A673 (cell line): ENCODE data around the gene FAM131C. TPM values are rescaled to one million over a fixed set of nuclear protein-coding genes. Genes with fewer than 3 reads are reported as not detected.
A peak's percentile ranks its signal among the peaks of the same experiment; 100 is the strongest.
"Not testable (repeated sequence)": the region's sequence is repeated elsewhere in the genome, so short reads cannot be mapped to it uniquely, and the experiment has no call there.

Experiments
- BruUV-seq: library from RNA; stranded (reverse); fragments of 400-500 nt; replicated peaks from 2 replicates; lab custom pipeline; 2021; lab: Mats Ljungman, UMichigan
- CTCF ChIA-PET: fragments of 300-600 bp; sonication (Branson Sonifier 250); formaldehyde crosslinking; loops from one replicate; lab custom pipeline; 2022; ENCODE audit warnings: antibody characterized with exemption; lab: Charles Lee
- POLR2A ChIA-PET: fragments of 300-600 bp; sonication (Branson Sonifier 250); formaldehyde crosslinking; loops from one replicate; lab custom pipeline; 2022; ENCODE audit warnings: antibody characterized with exemption; ENCODE audit not compliant: low non-redundant PET; lab: Charles Lee
- DNase-seq: peaks from one replicate; pipeline ENCODE4 v3.0.0-alpha.2; 2015; ENCODE audit warnings: low spot score
- H3K27ac ChIP-seq: fragments of 200-600 bp; sonication (generic); 2 replicates; pipeline ENCODE4 v1.5.1; 2016; ENCODE audit warnings: mixed run types, low read depth, mild to moderate bottlenecking, mixed read lengths, antibody characterized with exemption, low read length; ENCODE audit not compliant: poor library complexity, severe bottlenecking
- H3K27me3 ChIP-seq: fragments of 200-600 bp; sonication (generic); replicated peaks from 2 replicates; pipeline ENCODE4 v1.6.1; 2017; ENCODE audit warnings: mixed run types, low read depth, mild to moderate bottlenecking, mixed read lengths, antibody characterized with exemption, low read length; ENCODE audit not compliant: insufficient read depth, poor library complexity
- H3K36me3 ChIP-seq: fragments of 200-600 bp; sonication (generic); 2 replicates; pipeline ENCODE4 v1.6.1; 2016; ENCODE audit warnings: mixed run types, mild to moderate bottlenecking, mixed read lengths, antibody characterized with exemption, low read length; ENCODE audit not compliant: insufficient read depth, poor library complexity, severe bottlenecking
- H3K4me1 ChIP-seq: fragments of 200-600 bp; sonication (generic); 2 replicates; pipeline ENCODE4 v1.6.1; 2017; ENCODE audit warnings: mixed run types, mild to moderate bottlenecking, mixed read lengths, antibody characterized with exemption, low read length; ENCODE audit not compliant: insufficient read depth, poor library complexity, severe bottlenecking
- H3K4me3 ChIP-seq: fragments of 200-600 bp; sonication (generic); 2 replicates; pipeline ENCODE4 v1.5.1; 2016; ENCODE audit warnings: low read depth, mixed run types, mild to moderate bottlenecking, mixed read lengths, low read length; ENCODE audit not compliant: poor library complexity, severe bottlenecking
- H3K9me3 ChIP-seq: fragments of 200-600 bp; sonication (generic); 2 replicates; pipeline ENCODE4 v1.6.1; 2016; ENCODE audit warnings: mixed run types, low read depth, mild to moderate bottlenecking, mixed read lengths, antibody characterized with exemption, low read length; ENCODE audit not compliant: poor library complexity, severe bottlenecking
- EZH2 ChIP-seq: fragments of 200-600 bp; sonication (generic); IDR thresholded peaks from 2 replicates; pipeline ENCODE4 v1.6.1; 2017; ENCODE audit warnings: borderline replicate concordance, low read depth, mild to moderate bottlenecking, mixed read lengths, antibody characterized with exemption, low read length; ENCODE audit not compliant: poor library complexity, severe bottlenecking
- intact Hi-C: fragments of 100-400 bp; cut with micrococcal nuclease; formaldehyde crosslinking; loops from one replicate; pipeline ENCODE4 v1.10.0; 2022; ENCODE audit not compliant: unreplicated experiment
- total RNA-seq: library from RNA; stranded (reverse); gene quantifications from 2 replicates; pipeline ENCODE4 v1.2.3, GENCODE V29; 2021
- TF ChIP-seq, protein P1 (sequence below): fragments of 300-800, 200-600 bp; sonication (generic); conservative IDR thresholded peaks from 2 replicates; pipeline ENCODE4 v1.5.1; 2017; ENCODE audit warnings: low read depth, mild to moderate bottlenecking, antibody characterized with exemption, low read length, moderate library complexity, mixed read lengths

Gene FAM131C
- total RNA-seq, 1 experiment from 2014 or later: 0.71 TPM

DNA sequence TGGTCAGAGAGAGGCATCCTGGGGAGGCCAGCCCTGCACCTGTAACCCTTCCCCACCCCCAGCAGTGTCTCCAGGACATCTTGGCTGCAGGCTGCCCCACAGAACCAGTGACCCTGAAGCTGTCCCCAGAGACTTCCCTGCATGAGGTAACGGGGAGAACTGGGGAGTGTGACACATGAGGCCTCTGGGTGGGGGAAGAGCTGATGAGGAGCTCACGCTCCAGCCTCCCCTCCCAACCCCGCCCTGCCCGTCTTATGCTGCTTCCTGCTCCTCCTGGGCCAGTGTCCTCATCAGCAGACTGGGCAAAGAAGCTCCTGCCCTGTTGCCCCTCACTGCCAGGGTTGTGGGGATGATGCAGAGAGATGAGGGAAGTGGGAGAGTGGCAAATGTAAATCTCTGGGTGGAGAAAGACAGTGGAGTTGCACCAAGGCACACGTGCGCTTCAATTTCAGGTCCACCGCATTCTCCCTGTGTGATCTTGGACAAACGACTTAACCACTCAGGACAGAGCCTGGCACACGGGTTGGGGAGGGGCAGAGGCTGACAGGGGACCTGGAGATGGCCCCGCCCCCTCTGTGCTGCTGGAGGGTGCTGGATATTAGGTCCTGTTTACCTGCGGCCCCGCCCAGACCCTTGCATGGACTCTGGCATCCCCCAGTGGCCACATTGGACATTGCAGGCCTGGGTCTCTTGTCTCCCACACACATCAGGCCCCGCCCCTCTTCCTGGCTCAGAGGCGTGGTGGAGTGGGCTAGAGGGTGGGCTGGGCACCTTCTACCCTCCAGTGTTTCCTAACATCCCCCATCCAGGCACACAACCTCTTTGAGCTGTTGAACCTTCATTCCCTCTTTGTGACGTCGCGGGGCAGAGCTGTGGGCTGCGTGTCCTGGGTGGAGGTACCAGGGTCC, 17.6 kb downstream of the FAM131C start:
- TF ChIP-seq EZH2: no peak
- TF ChIP-seq, protein P1, sequence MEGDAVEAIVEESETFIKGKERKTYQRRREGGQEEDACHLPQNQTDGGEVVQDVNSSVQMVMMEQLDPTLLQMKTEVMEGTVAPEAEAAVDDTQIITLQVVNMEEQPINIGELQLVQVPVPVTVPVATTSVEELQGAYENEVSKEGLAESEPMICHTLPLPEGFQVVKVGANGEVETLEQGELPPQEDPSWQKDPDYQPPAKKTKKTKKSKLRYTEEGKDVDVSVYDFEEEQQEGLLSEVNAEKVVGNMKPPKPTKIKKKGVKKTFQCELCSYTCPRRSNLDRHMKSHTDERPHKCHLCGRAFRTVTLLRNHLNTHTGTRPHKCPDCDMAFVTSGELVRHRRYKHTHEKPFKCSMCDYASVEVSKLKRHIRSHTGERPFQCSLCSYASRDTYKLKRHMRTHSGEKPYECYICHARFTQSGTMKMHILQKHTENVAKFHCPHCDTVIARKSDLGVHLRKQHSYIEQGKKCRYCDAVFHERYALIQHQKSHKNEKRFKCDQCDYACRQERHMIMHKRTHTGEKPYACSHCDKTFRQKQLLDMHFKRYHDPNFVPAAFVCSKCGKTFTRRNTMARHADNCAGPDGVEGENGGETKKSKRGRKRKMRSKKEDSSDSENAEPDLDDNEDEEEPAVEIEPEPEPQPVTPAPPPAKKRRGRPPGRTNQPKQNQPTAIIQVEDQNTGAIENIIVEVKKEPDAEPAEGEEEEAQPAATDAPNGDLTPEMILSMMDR: peak; percentile 96
- Histone ChIP-seq H3K36me3 (no peaks in the 10 kb centered on the region), H3K4me1 (no peaks in the 10 kb centered on the region), H3K27ac (no peak overlapping the region), H3K4me3 (no peak overlapping the region), H3K9me3 (no peaks in the 10 kb centered on the region), H3K27me3 (no peaks in the 10 kb centered on the region)
- DNase-seq: peak; percentile 92
- intact Hi-C loops: loop anchor here (1.0 to 5.0 kb wide), 2 partner anchors 47 to 254 kb away; no protein-coding TSS in a partner anchor
- CTCF ChIA-PET: interaction anchor here (0.6 kb wide), 1 partner anchor 240 kb away, joined by 5 read pairs; no protein-coding TSS in a partner anchor
- BruUV-seq: no TSS peak
- POLR2A ChIA-PET: no interaction called here

DNA sequence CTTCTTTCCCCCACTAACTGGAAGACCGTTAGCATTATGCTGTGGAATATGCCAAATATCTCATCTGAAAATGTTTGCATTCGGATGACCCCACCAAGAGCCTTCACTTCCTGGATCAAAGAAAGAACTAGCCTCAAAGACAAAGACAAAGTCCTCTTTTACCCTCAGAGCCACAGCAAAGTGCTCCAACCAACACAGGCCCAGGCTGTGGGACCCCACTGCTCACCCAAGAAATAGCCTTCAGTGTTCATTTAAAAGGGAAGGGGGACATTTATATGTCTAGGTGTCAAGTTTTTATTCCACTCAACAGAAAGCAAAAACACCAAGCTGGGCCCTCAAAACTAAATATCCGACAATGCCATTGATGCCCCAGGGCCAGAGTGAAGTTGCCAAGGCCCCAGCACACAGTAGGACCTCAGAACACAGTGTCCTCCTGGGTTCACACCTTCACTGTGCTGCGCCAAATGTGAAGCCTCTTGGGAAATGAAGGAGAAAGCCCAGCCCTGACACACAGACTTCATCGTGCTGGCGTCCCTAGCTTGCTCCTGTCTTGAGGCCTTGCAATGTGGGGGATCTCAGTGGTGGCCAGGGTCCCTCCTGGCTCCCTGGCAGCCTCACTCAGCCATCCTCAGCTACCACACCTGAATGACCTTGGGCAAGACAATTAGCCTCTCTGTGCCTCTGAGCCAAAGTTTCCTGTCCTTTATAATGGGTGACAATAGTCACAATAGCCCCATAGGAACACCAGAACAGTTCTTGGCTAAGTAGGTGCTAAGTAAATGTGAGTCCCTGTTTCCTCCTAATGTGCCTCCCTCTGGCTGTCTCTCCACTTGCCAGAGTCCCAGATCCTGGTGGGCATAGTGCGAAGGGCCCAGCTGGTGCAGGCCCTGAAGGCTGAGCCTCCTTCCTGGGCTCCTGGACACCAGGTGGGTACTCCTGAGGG, 18.6 kb downstream of the FAM131C start:
- intact Hi-C loops: loop anchor here (5.0 kb wide), 1 partner anchor 253 kb away; no protein-coding TSS in a partner anchor
- no TSS peak for BruUV-seq
- no peak for DNase-seq
- POLR2A ChIA-PET: no interaction called here
- H3K36me3 ChIP-seq: no peaks in the 10 kb centered on the region
- CTCF ChIA-PET: no interaction called here
- H3K9me3 ChIP-seq: no peaks in the 10 kb centered on the region
- H3K4me1 ChIP-seq: no peaks in the 10 kb centered on the region
- no peak overlapping the region for H3K27ac ChIP-seq
- H3K27me3 ChIP-seq: no peaks in the 10 kb centered on the region
- TF ChIP-seq EZH2: no peak
- TF ChIP-seq, protein P1: no peak
- no peak overlapping the region for H3K4me3 ChIP-seq

DNA sequence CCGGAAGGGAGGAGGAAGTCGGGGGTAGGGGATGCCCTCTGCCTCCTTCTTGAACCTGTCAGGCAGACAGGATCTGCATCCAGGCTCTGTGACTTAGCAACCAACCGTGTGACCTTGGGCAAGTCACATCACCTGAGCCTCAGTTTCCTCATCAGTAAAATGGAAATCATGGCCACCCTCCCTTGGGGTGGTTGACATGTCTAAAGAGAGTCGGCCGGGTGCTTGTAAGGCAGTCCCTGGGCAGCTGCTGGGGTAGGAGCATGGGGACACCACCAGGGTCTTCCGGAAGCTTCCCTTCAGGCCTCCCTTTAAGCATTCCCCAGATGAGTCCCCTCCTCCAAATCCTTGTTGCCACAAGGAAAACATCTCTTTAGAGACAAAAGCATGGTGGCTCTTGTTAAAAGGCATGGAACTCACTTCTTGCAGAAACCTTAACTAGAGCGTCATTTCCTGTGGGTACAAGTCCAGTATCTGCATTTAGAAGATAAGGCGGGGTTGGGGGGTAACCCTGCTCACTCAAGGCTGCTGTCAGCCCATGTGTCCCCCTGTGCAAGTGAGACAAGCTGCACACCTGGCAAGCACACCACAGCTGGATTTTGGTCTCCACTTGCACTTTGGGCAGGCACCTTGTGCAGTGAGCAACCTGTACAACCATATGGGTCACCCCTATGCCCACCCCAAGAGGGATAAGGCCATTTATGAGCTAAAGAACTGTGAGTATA, 19.5 kb downstream of the FAM131C start:
- ChIA-PET POLR2A (interaction anchor here (0.5 kb wide), 1 partner anchor 16 kb away, joined by 5 read pairs; no protein-coding TSS in a partner anchor), CTCF (no interaction called here)
- intact Hi-C loops: no loop called here
- H3K4me3 ChIP-seq: no peak overlapping the region
- BruUV-seq: no TSS peak
- H3K27me3 ChIP-seq: no peaks in the 10 kb centered on the region
- TF ChIP-seq, protein P1: no peak
- TF ChIP-seq EZH2: no peak
- H3K27ac ChIP-seq: no peak overlapping the region
- no peaks in the 10 kb centered on the region for H3K4me1 ChIP-seq
- H3K9me3 ChIP-seq: no peaks in the 10 kb centered on the region
- DNase-seq: no peak
- H3K36me3 ChIP-seq: no peaks in the 10 kb centered on the region

DNA sequence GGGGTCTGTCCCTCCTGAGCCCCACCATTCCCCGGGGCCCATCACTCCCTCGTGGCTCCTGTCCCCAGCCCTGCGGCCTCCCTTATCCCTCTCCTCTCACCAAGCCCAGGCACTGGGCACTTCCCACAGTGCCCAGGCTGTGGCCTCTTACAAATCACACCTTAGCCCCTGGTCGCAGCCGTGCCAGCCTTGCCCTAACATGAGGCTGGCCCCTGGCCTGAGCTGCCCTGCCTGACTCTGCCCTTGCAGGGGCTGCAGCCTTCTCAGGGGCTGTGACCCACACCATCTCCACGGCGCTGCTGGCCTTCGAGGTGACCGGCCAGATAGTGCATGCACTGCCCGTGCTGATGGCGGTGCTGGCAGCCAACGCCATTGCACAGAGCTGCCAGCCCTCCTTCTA, 21.5 kb downstream of the FAM131C start:
- intact Hi-C loops, H3K27me3 ChIP-seq, POLR2A ChIA-PET, H3K36me3 ChIP-seq, CTCF ChIA-PET, H3K27ac ChIP-seq, BruUV-seq, DNase-seq, H3K9me3 ChIP-seq, H3K4me1 ChIP-seq, H3K4me3 ChIP-seq: not testable (repeated sequence)
